GM19328 (cell line): ENCODE data around the gene AFMID.
"Not testable (repeated sequence)": the region's sequence is repeated elsewhere in the genome, so short reads cannot be mapped to it uniquely, and the experiment has no call there.

Experiments used
- ATAC-seq: cut with Tn5 transposase; IDR thresholded peaks from one replicate; pipeline ENCODE4 v1.9.1; 2021; ENCODE audit warnings: mild to moderate bottlenecking, moderate library complexity; ENCODE audit not compliant: unreplicated experiment

The AFMID gene, protein sequence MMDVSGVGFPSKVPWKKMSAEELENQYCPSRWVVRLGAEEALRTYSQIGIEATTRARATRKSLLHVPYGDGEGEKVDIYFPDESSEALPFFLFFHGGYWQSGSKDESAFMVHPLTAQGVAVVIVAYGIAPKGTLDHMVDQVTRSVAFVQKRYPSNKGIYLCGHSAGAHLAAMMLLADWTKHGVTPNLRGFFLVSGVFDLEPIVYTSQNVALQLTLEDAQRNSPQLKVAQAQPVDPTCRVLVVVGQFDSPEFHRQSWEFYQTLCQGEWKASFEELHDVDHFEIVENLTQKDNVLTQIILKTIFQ

GRCh38 chr17:78186692-78187595 is at the start of gene AFMID, which contains the start of gene TK1:
Gene AFMID, plus strand, starts transcription at chr17:78187362. Its CDS starts 9 bp downstream, at chr17:78187371.
Gene TK1, minus strand, starts transcription at chr17:78187052. Its CDS starts 58 bp downstream, at chr17:78186994.
- peak; percentile 93 for ATAC-seq

GRCh38 chr17:78137392-78138203 is 49.6 kb upstream of the AFMID start:
- ATAC-seq, result no peak

GRCh38 chr17:78138204-78139060 is 48.7 kb upstream of the AFMID start:
- ATAC-seq, result no peak

DNA sequence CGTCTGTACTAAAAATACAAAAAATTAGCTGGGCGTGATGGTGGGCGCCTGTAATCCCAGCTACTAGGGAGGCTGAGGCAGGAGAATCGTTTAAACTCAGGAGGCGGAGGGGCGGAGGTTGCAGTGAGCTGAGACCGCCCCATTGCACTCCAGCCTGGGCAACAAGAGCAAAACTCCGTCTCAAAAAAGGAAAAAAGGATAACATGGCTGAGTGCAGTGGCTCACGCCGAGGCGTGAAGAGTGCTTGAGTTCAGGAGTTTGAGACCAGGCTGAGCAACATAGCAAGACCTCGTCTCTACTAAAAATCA is 47.3 kb upstream of the AFMID start:
- ATAC-seq, result not testable (repeated sequence)

DNA sequence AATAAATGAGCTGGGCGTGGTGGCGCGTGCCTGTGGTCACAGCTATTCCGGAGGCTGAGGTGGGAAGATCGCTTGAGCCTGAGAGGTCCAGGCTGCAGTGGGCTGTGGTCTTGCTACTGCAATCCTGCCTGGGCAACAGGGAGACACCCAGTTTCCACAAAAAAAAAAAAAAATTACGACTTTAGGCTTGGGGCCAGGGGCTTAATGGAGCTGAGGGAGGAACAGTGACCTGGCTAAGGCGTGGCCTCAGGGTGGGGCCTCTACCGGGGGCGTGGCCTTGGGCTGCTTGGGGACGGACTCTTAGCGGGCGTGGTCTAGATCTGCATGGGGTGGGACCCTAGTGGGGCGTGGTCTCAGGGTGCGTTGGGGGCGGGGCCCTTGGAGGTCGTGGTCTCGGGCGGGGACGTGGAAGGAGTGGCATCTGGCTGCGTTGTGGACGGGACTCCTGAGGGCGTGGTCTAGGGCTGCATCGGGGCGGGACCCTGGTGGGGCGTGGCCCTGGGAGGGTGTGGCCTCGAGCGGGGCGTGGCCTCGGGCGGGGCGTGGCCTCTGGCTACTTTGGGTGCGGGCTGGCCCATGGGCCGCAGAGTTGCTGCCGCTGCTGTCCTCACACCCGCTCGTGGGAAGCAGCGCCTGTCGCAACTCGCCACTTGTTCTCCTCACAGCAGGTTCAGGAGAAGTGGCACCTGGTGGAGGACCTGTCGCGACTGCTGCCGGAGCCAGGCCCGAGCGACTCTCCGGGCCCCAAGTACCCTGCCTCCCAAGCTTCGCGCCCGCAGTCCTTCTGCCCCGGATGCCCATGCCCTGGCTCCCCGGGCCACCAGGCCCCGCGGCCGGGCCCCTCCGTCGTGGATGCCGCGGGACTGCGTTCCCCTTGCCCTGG is 46.8 kb upstream of the AFMID start:
- ATAC-seq, result peak; percentile 65

DNA sequence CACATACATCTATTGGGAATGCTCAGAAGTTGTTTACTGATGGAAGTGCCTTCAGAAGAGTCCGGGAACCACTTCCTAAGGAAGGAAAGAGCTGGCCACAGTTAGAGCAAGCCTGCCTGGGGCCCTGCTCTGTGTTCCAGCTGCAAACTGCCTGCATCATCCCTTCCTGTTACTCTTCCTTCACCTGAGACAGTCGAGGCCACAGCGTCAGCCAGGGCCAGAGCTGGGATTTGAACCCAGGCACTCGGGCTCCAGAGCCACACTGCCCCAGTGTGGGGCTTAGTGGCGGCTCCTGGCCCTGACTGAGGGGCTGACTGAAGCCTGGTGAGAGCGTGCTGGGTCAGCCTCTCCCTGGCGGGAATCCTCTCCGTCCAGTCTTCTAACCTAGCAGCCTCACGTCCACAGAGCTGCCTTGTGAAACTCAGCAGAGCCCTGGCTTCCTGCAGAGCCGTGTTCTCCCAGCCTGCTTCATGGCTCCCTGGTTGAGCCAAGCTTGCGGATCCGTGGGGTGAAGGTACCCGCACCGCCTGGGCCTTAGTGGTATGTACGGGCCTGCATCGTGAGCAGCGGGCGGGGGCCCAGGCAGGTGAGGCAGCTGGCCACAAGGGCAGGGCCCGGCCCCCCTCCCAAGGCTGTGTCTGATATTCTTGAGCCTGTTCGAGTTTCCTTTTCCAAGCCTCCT is 45.6 kb upstream of the AFMID start:
- ATAC-seq, result no peak

- no peak for ATAC-seq
Measured at GRCh38 chr17:78142119-78142861, 44.9 kb upstream of the AFMID start.

GRCh38 chr17:78143214-78144146 is 43.7 kb upstream of the AFMID start:
- no peak for ATAC-seq

GRCh38 chr17:78144147-78144719 is 42.9 kb upstream of the AFMID start:
- ATAC-seq, result no peak

DNA sequence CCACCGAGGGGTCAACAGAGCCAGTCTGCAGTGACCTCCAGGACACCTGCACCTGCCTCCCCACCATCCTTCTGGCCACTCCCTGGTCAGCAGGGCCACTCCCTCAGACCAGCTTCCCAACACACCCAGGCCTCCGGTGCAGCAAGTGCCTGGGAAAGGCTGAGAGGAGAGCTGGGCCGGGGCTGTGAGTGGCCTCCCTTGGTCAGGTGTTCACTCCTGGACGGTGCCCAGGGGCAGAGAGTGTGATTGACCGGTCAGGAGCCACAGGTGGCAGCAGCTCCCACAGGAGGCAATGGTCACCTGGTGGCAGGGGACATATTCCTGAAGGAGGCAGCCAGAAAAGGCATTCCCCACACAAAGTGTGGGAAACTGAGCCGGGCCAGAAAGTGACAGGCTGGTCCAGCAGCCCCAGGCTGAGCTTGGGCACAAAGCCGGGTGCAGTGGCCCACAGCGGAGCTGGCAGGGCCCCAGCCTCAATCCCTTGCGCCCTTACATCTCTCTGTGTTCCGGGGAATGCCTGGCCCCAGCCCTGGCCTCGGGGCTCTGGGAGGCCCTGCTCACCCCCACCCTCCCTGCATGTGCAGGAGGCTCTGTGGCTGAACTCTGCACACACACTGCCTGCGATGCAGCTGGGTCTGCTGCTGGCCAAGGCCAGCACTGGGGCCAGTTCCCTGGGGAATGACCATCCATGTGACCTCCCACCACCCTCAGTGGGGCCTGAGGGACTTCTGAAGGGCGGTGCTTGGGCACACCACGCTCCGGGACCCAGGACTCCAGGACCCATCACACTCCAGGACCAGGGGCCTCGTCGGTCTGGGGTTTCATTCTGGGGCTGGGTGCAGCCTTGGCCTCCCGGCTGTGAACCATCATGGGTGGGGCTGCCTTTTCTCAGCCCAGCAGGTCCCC is 42.2 kb upstream of the AFMID start:
- no peak for ATAC-seq

GRCh38 chr17:78146471-78146869 is 40.7 kb upstream of the AFMID start:
- ATAC-seq, result no peak

- no peak for ATAC-seq
Measured at GRCh38 chr17:78146881-78147280, 40.3 kb upstream of the AFMID start.

GRCh38 chr17:78147315-78147998 is 39.7 kb upstream of the AFMID start:
- ATAC-seq, result no peak

DNA sequence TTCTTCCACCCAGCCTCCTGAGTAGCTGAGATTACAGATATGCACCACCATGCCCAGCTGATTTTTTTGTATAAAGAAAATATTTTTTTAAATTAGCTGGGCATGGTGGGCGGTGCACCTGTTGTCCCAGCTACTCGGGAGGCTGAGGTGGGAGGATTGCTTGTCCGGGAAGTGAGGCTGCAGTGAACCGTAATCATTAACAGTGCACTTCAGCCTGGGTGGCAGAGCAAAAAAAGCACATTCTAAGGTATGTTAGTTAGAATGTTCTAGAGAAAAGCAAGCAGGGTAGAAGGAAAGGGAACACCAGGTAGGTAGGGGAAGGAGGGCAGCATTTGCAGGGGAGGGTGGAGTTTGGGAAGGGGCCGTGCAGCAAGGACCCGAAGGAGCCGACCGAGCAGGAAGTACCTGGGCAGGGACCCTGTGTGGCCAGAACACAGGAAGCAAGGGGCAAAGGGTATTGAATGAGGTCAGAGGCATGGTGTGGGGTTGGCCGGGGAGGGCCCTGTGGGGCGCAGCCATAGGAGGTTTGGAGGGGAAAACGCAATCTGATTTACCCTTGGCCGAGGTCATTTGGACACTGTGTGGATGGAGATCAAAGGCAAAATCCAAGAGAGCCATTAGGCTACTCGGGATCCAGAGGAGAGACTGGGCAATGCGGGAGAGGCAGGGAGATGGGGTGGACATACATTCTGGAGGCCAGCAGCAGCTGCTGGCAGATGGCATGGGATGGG is 38.7 kb upstream of the AFMID start:
- ATAC-seq, result no peak
